ENCODE data around the gene ACOT2. TPM values are rescaled to one million over a fixed set of nuclear protein-coding genes. Genes with fewer than 3 reads are reported as not detected.

Gene ACOT2
- polyA plus RNA-seq, 2 of the 4 experiments (the other 2 are of a cell fraction), result 61.6 to 64.8 TPM

Other genes starting within 250 kb of the ACOT2 start
- gene NUMB, start 110.7 kb upstream of the ACOT2 start, polyA plus RNA-seq (2011; rRNA removed), result 134 and 151 TPM in 2 replicates
- gene NUMB, start 110.7 kb upstream of the ACOT2 start, polyA plus RNA-seq (2017; fragmentation: RNase III; extraction: RNeasy Plus Mini Kit Qiagen cat#74134 plus additional on column Dnase treatment), result 34.6 to 41.2 TPM (median 40.8 TPM) in 3 replicates
- gene RIOX1, start 78.3 kb upstream of the ACOT2 start, polyA plus RNA-seq (2011; rRNA removed), result 11.4 and 11.9 TPM in 2 replicates
- gene RIOX1, start 78.3 kb upstream of the ACOT2 start, polyA plus RNA-seq (2017; fragmentation: RNase III; extraction: RNeasy Plus Mini Kit Qiagen cat#74134 plus additional on column Dnase treatment), result 16.5 to 17.5 TPM (median 17.1 TPM) in 3 replicates
- gene ACOT1, start 32.1 kb upstream of the ACOT2 start, polyA plus RNA-seq (2011; rRNA removed), result 7.7 and 9.0 TPM in 2 replicates
- 5.3 to 8.0 TPM (median 7.5 TPM) in 3 replicates for gene ACOT1, start 32.1 kb upstream of the ACOT2 start, polyA plus RNA-seq (2017; fragmentation: RNase III; extraction: RNeasy Plus Mini Kit Qiagen cat#74134 plus additional on column Dnase treatment)
- gene HEATR4, start 10.3 kb upstream of the ACOT2 start, polyA plus RNA-seq (2011; rRNA removed), result 0.06 and 0.15 TPM in 2 replicates
- gene HEATR4, start 10.3 kb upstream of the ACOT2 start, polyA plus RNA-seq (2017; fragmentation: RNase III; extraction: RNeasy Plus Mini Kit Qiagen cat#74134 plus additional on column Dnase treatment), result 0.09 TPM in 1 of 3 replicates, not detected in the others
- gene ACOT4, start 22.7 kb downstream of the ACOT2 start, polyA plus RNA-seq (2011; rRNA removed), result 2.7 and 3.4 TPM in 2 replicates
- 1.6 TPM in 3 replicates for gene ACOT4, start 22.7 kb downstream of the ACOT2 start, polyA plus RNA-seq (2017; fragmentation: RNase III; extraction: RNeasy Plus Mini Kit Qiagen cat#74134 plus additional on column Dnase treatment)
- not detected in 2 replicates for gene ACOT6, start 43.3 kb downstream of the ACOT2 start, polyA plus RNA-seq (2011; rRNA removed)
- not detected in 3 replicates for gene ACOT6, start 43.3 kb downstream of the ACOT2 start, polyA plus RNA-seq (2017; fragmentation: RNase III; extraction: RNeasy Plus Mini Kit Qiagen cat#74134 plus additional on column Dnase treatment)
- 9.2 and 16.3 TPM in 2 replicates for gene DNAL1, start 75.8 kb downstream of the ACOT2 start, polyA plus RNA-seq (2011; rRNA removed)
- 7.8 to 8.3 TPM (median 8.3 TPM) in 3 replicates for gene DNAL1, start 75.8 kb downstream of the ACOT2 start, polyA plus RNA-seq (2017; fragmentation: RNase III; extraction: RNeasy Plus Mini Kit Qiagen cat#74134 plus additional on column Dnase treatment)
- 20.8 and 21.2 TPM in 2 replicates for gene PNMA1, start 145.2 kb downstream of the ACOT2 start, polyA plus RNA-seq (2011; rRNA removed)
- 43.4 to 49.8 TPM (median 47.3 TPM) in 3 replicates for gene PNMA1, start 145.2 kb downstream of the ACOT2 start, polyA plus RNA-seq (2017; fragmentation: RNase III; extraction: RNeasy Plus Mini Kit Qiagen cat#74134 plus additional on column Dnase treatment)

Data from A549 (cell line).